Liver (tissue), 3 donors: ENCODE measurements around the gene RPS14.

Source experiments
- ATF3 ChIP-seq: IDR thresholded peaks from 2 replicates; pipeline ENCODE4 v1.6.1; 2016; ENCODE audit warnings: antibody characterized with exemption
- CTCF ChIP-seq: fragments of 150-350 bp; IDR thresholded peaks from 2 replicates; pipeline ENCODE4 v1.5.1; 2017; ENCODE audit warnings: improper control_type of control experiment, low read depth, low read length; ENCODE audit not compliant: missing input control
- FOXA2 ChIP-seq: IDR thresholded peaks from 2 replicates; pipeline ENCODE4 v1.6.1; 2016; ENCODE audit warnings: antibody characterized with exemption
- JUND ChIP-seq, 2 donors: IDR thresholded peaks; 2 replicates each; pipeline ENCODE4 v1.6.1; 2016; ENCODE audit warnings: antibody characterized with exemption in 2 of 2
- NR2F2 ChIP-seq: IDR thresholded peaks from 2 replicates; pipeline ENCODE4 v1.6.1; 2016; ENCODE audit warnings: antibody characterized with exemption
- RAD21 ChIP-seq, 2 donors: IDR thresholded peaks; 2 replicates each; pipeline ENCODE4 v1.6.1; 2016; ENCODE audit warnings: antibody characterized with exemption in 2 of 2, mild to moderate bottlenecking in 2 of 2
- REST ChIP-seq: IDR thresholded peaks from 2 replicates; pipeline ENCODE4 v1.6.1; 2016; ENCODE audit warnings: antibody characterized with exemption, mild to moderate bottlenecking
- RXRA ChIP-seq, 2 donors: IDR thresholded peaks; 2 replicates each; pipeline ENCODE4 v1.6.1; 2017 to 2018; ENCODE audit warnings: antibody characterized with exemption in 2 of 2, mild to moderate bottlenecking in 1 of 2
- SP1 ChIP-seq: IDR thresholded peaks from 2 replicates; pipeline ENCODE4 v1.6.1; 2018; ENCODE audit warnings: antibody characterized with exemption, mild to moderate bottlenecking
- TAF1 ChIP-seq: conservative IDR thresholded peaks from 2 replicates; pipeline ENCODE4 v1.6.1; 2016; ENCODE audit warnings: antibody characterized with exemption, mild to moderate bottlenecking
- YY1 ChIP-seq: IDR thresholded peaks from 2 replicates; pipeline ENCODE4 v1.6.1; 2016; ENCODE audit warnings: antibody characterized with exemption, mild to moderate bottlenecking
- ZBTB33 ChIP-seq: IDR thresholded peaks from 2 replicates; pipeline ENCODE4 v1.6.1; 2016; ENCODE audit warnings: antibody characterized with exemption
- donor health status: healthy.
- donor health status: healthy.

- no peak for TF ChIP-seq CTCF
- no peak for TF ChIP-seq JUND (IDR thresholded peaks at IDR 0.05)
- no peak for TF ChIP-seq FOXA2
- no peak for TF ChIP-seq SP1
- no peak for TF ChIP-seq RXRA (IDR thresholded peaks at IDR 0.05)
- no peak for TF ChIP-seq REST
- TF ChIP-seq TAF1 = no peak
- TF ChIP-seq RAD21 (IDR thresholded peaks at IDR 0.05) = no peak
- no peak for TF ChIP-seq ZBTB33
- TF ChIP-seq YY1 = no peak
- TF ChIP-seq NR2F2 = no peak
- TF ChIP-seq ATF3 = no peak
Measured at GRCh38 chr5:150394131-150394530, 55.4 kb downstream of the RPS14 start.
